GM19468 (cell line): ENCODE results near the gene TXNL4A.
A peak's percentile ranks its signal among the peaks of the same experiment; 100 is the strongest.
"Not testable (repeated sequence)": the region's sequence is repeated elsewhere in the genome, so short reads cannot be mapped to it uniquely, and the experiment has no call there.

ENCODE experiments used
- ATAC-seq: cut with Tn5 transposase; IDR thresholded peaks from one replicate; pipeline ENCODE4 v1.9.1; 2021; ENCODE audit warnings: mild to moderate bottlenecking, moderate library complexity, moderate number of reproducible peaks; ENCODE audit not compliant: unreplicated experiment; ENCODE audit errors: extremely low read depth

The TXNL4A gene

GRCh38 chr18:80000877-80001276, 12.5 kb upstream of the TXNL4A start:
- ATAC-seq, result no peak

- ATAC-seq, result not testable (repeated sequence)
These were observed 11.3 kb upstream of the TXNL4A start for GRCh38 chr18:79999701-80000100.

- no peak for ATAC-seq
These were observed 3.1 kb upstream of the TXNL4A start for GRCh38 chr18:79991494-79991893.

- ATAC-seq, result no peak
These were observed 783 bp upstream of the TXNL4A start for GRCh38 chr18:79989195-79989497.

- ATAC-seq, result peak; percentile 13
These were observed 302 bp downstream of the TXNL4A start for GRCh38 chr18:79988071-79988450.

GRCh38 chr18:79987566-79987965, 797 bp downstream of the TXNL4A start:
- ATAC-seq, result no peak

GRCh38 chr18:79986726-79987125, 1.6 kb downstream of the TXNL4A start:
- no peak for ATAC-seq

GRCh38 chr18:79985172-79985571, 3.2 kb downstream of the TXNL4A start:
- ATAC-seq, result no peak

- no peak for ATAC-seq
These were observed 4.6 kb downstream of the TXNL4A start for GRCh38 chr18:79983793-79984192.

GRCh38 chr18:79983253-79983652, 5.1 kb downstream of the TXNL4A start:
- no peak for ATAC-seq

GRCh38 chr18:79982736-79983135, 5.6 kb downstream of the TXNL4A start:
- ATAC-seq, result no peak

- no peak for ATAC-seq
These were observed 7.8 kb downstream of the TXNL4A start for GRCh38 chr18:79980585-79980984.

- no peak for ATAC-seq
These were observed 8.5 kb downstream of the TXNL4A start for GRCh38 chr18:79979843-79980242.

- ATAC-seq, result no peak
These were observed 12.2 kb downstream of the TXNL4A start for GRCh38 chr18:79975985-79976680.

GRCh38 chr18:79975043-79975442, 13.3 kb downstream of the TXNL4A start:
- no peak for ATAC-seq

- ATAC-seq, result no peak
These were observed 14.2 kb downstream of the TXNL4A start for GRCh38 chr18:79974025-79974654.

- no peak for ATAC-seq
These were observed 14.8 kb downstream of the TXNL4A start for GRCh38 chr18:79973517-79973916.

- no peak for ATAC-seq
These were observed 15.6 kb downstream of the TXNL4A start for GRCh38 chr18:79972720-79973119.

- no peak for ATAC-seq
These were observed 16.4 kb downstream of the TXNL4A start for GRCh38 chr18:79971986-79972385.

GRCh38 chr18:79971211-79971952, 17.0 kb downstream of the TXNL4A start:
- ATAC-seq, result no peak

GRCh38 chr18:79970419-79971133, 17.8 kb downstream of the TXNL4A start:
- no peak for ATAC-seq
